Skeletal muscle satellite cell (primary cell): ENCODE measurements around the gene CCDC110.

Experiments used
- H3K27me3 ChIP-seq: 2 replicates; pipeline ENCODE4 v1.7.0; 2013; ENCODE audit warnings: low read length; ENCODE audit not compliant: control insufficient read depth, insufficient read depth
- H3K36me3 ChIP-seq: 2 replicates; pipeline ENCODE4 v1.7.0; 2013; ENCODE audit warnings: mild to moderate bottlenecking, control low read depth, low read length; ENCODE audit not compliant: insufficient read depth
- H3K4me1 ChIP-seq: 2 replicates; pipeline ENCODE4 v1.7.0; 2013; ENCODE audit warnings: low read length; ENCODE audit not compliant: control insufficient read depth, insufficient read depth
- H3K4me2 ChIP-seq: 2 replicates; pipeline ENCODE4 v1.7.0; 2013; ENCODE audit warnings: mild to moderate bottlenecking, low read length
- H3K4me3 ChIP-seq: 2 replicates; pipeline ENCODE4 v1.7.0; 2013; ENCODE audit warnings: low read length
- H3K9ac ChIP-seq: 2 replicates; pipeline ENCODE4 v1.7.0; 2013; ENCODE audit warnings: mild to moderate bottlenecking, low read depth, low read length, moderate library complexity
- H3K9me3 ChIP-seq: replicated peaks from 2 replicates; pipeline ENCODE4 v1.7.0; 2013; ENCODE audit warnings: mild to moderate bottlenecking, control low read depth, low read length

Gene CCDC110

GRCh38 chr4:185445209-185445608 is 26.3 kb downstream of the CCDC110 start:
- Histone ChIP-seq H3K36me3 (no peaks in the 10 kb centered on the region), H3K4me1 (no peaks in the 10 kb centered on the region), H3K27me3 (no peaks in the 10 kb centered on the region), H3K4me3 (no peak overlapping the region), H3K4me2 (no peak overlapping the region), H3K9me3 (no peaks in the 10 kb centered on the region), H3K9ac (no peak overlapping the region)

GRCh38 chr4:185441479-185441878 is 30.1 kb downstream of the CCDC110 start:
- Histone ChIP-seq H3K9me3 (no peaks in the 10 kb centered on the region), H3K4me1 (no peaks in the 10 kb centered on the region), H3K4me3 (no peak overlapping the region), H3K27me3 (no peaks in the 10 kb centered on the region), H3K9ac (no peak overlapping the region), H3K4me2 (no peak overlapping the region), H3K36me3 (no peaks in the 10 kb centered on the region)

DNA sequence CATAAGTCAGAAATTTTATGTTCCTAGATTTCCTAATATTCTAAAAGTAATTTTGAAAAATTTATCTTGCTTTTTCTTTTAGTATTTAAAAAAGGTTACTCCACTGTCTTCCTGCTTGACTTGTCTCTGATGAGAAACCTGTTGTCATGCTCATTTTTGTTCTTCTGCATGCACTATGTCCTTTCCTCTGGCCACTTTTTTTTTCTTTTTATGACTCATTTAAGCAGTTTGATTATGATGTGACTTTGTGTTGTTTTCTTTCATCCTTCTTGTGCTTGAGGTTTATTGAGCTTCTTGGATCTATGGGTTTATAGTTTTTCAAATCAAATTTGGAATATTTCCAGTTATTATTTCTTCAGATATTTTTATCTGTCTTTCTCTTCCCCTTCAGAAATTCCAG is 33.7 kb downstream of the CCDC110 start:
- Histone ChIP-seq H3K4me3 (no peak overlapping the region), H3K27me3 (no peaks in the 10 kb centered on the region), H3K4me1 (no peaks in the 10 kb centered on the region), H3K4me2 (no peak overlapping the region), H3K9me3 (no peaks in the 10 kb centered on the region), H3K9ac (no peak overlapping the region), H3K36me3 (no peaks in the 10 kb centered on the region)

DNA sequence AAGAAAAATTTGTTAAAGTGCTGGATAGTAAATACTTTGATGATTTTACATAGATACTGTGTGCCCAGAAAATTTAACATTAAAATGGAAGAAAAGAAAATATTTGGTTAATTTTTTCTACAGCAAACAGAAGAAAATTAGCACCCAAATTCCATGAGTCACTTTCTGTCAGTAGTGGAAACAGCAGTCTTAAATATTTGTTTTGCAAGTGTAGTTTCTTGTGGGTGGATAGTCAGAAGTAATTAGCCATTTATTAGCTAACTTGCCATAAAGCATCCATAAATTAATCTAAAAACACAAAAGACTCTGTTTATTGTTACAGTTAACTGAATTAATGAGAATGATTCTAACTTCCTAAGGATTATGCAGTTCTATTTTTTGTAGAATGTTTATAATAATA is 36.1 kb downstream of the CCDC110 start:
- no peak overlapping the region for H3K9ac ChIP-seq
- H3K4me3 ChIP-seq = no peak overlapping the region
- no peaks in the 10 kb centered on the region for H3K36me3 ChIP-seq
- H3K27me3 ChIP-seq = no peaks in the 10 kb centered on the region
- H3K4me2 ChIP-seq = no peak overlapping the region
- no peaks in the 10 kb centered on the region for H3K4me1 ChIP-seq
- no peaks in the 10 kb centered on the region for H3K9me3 ChIP-seq

- Histone ChIP-seq H3K36me3 (no peaks in the 10 kb centered on the region), H3K9me3 (no peaks in the 10 kb centered on the region), H3K9ac (no peak overlapping the region), H3K4me1 (peaks cover 8% of the 10 kb centered on the region), H3K4me2 (no peak overlapping the region), H3K27me3 (no peaks in the 10 kb centered on the region), H3K4me3 (no peak overlapping the region)
Measured at GRCh38 chr4:185429660-185430059, 41.9 kb downstream of the CCDC110 start.

- peaks cover 9% of the 10 kb centered on the region for H3K4me1 ChIP-seq
- no peak overlapping the region for H3K9ac ChIP-seq
- peaks cover under 1% of the 10 kb centered on the region for H3K36me3 ChIP-seq
- H3K9me3 ChIP-seq = no peaks in the 10 kb centered on the region
- H3K4me2 ChIP-seq = no peak overlapping the region
- no peak overlapping the region for H3K4me3 ChIP-seq
- no peaks in the 10 kb centered on the region for H3K27me3 ChIP-seq
Measured at GRCh38 chr4:185426960-185427688, 44.4 kb downstream of the CCDC110 start.

- peak within 1 kb of the TSS; percentile 94 for H3K9ac ChIP-seq
- H3K27me3 ChIP-seq = no peaks in the 10 kb centered on the region
- peak within 1 kb of the TSS; percentile 92 for H3K4me2 ChIP-seq
- H3K9me3 ChIP-seq = no peaks in the 10 kb centered on the region
- peaks cover 15% of the 10 kb centered on the region for H3K4me1 ChIP-seq
- H3K36me3 ChIP-seq = peaks cover 12% of the 10 kb centered on the region
- H3K4me3 ChIP-seq = peak within 1 kb of the TSS; percentile 86
Measured at GRCh38 chr4:185425647-185426352, 45.7 kb downstream of the CCDC110 start, which contains the start of gene UFSP2. UFSP2 (minus strand) TSS chr4:185425964; CDS start chr4:185425868, 96 bp downstream.

GRCh38 chr4:185424905-185425646 is 46.5 kb downstream of the CCDC110 start:
- H3K4me2 ChIP-seq = peak overlapping the region; percentile 92
- H3K27me3 ChIP-seq = no peaks in the 10 kb centered on the region
- peaks cover 12% of the 10 kb centered on the region for H3K36me3 ChIP-seq
- H3K9ac ChIP-seq = peak overlapping the region; percentile 94
- H3K4me1 ChIP-seq = peaks cover 15% of the 10 kb centered on the region
- peak overlapping the region; percentile 86 for H3K4me3 ChIP-seq
- H3K9me3 ChIP-seq = no peaks in the 10 kb centered on the region

DNA sequence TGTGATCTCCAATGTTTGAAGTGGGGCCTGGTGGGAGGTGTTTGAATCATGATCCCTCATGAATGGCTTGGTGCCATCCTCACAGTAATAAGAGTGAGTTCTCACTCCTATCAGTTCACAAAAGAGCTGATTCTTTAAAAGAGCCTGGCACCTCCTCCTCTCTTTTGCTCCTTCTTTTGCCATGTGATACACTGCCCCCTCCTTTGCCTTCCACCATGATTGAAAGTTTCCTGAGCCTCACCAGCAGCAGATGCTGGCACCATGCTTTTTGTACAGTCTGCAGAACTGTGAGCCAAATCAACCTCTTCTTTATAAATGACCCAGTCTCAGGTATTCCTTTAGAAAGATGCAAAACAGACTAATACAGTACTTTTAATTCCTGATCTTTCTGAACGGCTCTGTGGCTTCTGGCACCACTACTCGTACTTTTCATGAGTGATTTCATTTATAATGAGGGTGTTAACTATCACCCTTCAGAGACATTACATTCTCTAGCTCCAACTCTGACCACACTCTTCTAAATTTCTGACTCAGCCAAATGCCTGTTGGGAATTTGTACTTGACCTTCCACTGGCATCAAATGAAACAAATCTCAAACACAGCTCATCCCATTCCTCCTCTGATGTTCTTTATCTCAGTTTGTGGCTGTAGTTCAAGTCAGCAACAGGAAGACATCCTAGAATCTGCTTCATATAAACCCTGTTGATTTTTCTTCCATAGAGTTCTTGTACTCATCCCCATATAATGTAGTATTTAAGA is 50.0 kb downstream of the CCDC110 start:
- H3K4me2 ChIP-seq = no peak overlapping the region
- no peak overlapping the region for H3K9ac ChIP-seq
- H3K36me3 ChIP-seq = peaks cover 24% of the 10 kb centered on the region

GRCh38 chr4:185416955-185417354 is 54.6 kb downstream of the CCDC110 start:
- no peaks in the 10 kb centered on the region for H3K27me3 ChIP-seq
- peaks cover 5% of the 10 kb centered on the region for H3K4me1 ChIP-seq
- H3K4me2 ChIP-seq = no peak overlapping the region
- no peaks in the 10 kb centered on the region for H3K9me3 ChIP-seq
- H3K36me3 ChIP-seq = peaks cover 49% of the 10 kb centered on the region
- no peak overlapping the region for H3K4me3 ChIP-seq
- H3K9ac ChIP-seq = no peak overlapping the region

More for the DNA sequence above, 50.0 kb downstream of the CCDC110 start:
- H3K27me3 ChIP-seq = no peaks in the 10 kb centered on the region
- peaks cover 15% of the 10 kb centered on the region for H3K4me1 ChIP-seq
- no peaks in the 10 kb centered on the region for H3K9me3 ChIP-seq
- no peak overlapping the region for H3K4me3 ChIP-seq

DNA sequence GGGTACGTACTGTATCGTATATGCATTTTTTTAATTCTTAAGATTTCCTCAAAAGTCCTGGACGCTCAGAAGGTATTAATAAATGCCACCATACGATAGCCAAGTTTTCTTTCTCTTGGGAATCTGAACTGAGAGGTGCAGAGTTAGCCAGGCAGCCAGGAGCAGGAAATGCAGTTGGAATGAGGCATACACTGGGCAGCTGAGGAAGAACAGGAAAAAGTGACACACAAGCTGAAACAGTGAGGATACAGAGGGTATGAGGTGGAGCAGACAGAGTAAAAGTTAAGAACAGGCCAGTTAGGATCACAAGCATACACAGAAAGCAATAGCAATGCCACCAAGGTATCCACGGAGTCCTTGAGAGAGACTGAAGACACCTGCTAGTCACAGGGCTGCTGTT is 59.1 kb downstream of the CCDC110 start:
- no peaks in the 10 kb centered on the region for H3K27me3 ChIP-seq
- H3K36me3 ChIP-seq = peaks cover 54% of the 10 kb centered on the region
- H3K4me3 ChIP-seq = no peak overlapping the region
- H3K9me3 ChIP-seq = no peaks in the 10 kb centered on the region
- no peak overlapping the region for H3K4me2 ChIP-seq
- H3K4me1 ChIP-seq = no peaks in the 10 kb centered on the region
- H3K9ac ChIP-seq = no peak overlapping the region
